KG1 (cell line): ENCODE results near the gene VPS26B.
"Not testable (repeated sequence)": the region's sequence is repeated elsewhere in the genome, so short reads cannot be mapped to it uniquely, and the experiment has no call there.

Experiments used
- DNase-seq: peaks from one replicate; lab custom pipeline; 2025; lab: John Stamatoyannopoulos, UW

VPS26B gene

DNA sequence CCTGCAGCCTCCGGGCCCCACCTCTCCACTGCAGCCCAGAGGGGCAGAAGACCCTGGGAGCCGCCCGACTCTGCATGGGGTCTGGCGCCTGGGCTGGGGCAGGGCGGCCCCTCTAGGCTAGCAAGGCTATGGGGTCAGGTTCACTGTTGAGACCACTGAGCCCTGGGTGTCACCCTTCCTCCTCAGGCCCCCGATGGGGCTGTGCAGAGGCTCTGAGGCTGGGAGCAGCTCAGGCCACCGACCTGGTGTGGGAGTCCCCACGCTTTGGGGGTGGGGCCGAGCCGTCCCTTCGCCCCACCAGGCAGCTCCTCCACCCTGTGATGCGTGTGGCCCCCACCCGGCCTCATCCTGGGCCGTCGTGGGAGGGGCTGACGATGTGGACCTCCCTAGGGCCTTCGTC, 57.2 kb downstream of the VPS26B start:
- DNase-seq, result not testable (repeated sequence)

DNA sequence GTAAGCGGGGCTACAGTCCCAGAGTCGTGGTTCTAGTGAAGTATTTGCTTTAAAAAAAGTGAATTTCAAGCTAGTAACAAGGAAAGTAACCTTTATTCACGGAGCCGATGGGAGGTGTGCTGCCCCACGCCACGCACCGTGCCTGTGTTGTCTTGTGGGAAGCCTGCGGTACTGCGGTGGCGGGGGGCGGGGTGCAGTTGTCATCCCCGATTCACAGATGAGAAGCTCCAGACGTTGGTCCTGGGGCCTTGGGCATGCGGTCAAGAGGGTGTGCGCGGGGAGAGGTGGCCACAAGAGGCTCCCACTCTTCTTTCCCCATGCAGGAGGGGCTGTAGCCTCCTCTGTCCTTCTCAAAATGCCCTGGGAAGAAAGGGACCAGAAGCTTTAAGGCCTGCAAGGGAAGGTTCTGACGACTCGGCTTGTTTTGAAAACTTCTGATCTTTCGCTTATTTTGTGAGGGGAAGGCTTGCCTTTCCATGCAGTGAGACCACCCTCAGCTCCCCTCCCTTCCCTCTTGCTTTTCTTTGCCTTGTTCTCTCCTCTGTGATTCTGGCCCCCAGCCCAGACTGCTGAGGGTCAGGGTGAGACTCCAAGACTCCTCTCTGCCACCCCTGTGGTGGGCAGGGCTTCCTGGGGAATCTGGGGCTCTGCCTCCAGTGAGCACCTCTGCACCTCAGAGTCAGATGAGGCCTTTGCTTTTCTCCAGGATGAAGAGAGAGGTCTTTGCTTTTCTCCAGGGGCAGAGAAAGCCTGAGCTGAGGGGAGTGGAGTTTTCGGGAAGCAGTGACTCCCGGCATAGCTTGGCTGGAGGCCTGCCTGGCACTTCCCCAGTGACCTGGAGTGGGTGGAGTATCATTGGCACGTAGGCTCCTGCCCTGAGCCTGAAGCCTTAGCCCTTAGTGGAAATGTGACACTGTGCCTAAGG, 57.9 kb downstream of the VPS26B start:
- DNase-seq, result no peak

DNA sequence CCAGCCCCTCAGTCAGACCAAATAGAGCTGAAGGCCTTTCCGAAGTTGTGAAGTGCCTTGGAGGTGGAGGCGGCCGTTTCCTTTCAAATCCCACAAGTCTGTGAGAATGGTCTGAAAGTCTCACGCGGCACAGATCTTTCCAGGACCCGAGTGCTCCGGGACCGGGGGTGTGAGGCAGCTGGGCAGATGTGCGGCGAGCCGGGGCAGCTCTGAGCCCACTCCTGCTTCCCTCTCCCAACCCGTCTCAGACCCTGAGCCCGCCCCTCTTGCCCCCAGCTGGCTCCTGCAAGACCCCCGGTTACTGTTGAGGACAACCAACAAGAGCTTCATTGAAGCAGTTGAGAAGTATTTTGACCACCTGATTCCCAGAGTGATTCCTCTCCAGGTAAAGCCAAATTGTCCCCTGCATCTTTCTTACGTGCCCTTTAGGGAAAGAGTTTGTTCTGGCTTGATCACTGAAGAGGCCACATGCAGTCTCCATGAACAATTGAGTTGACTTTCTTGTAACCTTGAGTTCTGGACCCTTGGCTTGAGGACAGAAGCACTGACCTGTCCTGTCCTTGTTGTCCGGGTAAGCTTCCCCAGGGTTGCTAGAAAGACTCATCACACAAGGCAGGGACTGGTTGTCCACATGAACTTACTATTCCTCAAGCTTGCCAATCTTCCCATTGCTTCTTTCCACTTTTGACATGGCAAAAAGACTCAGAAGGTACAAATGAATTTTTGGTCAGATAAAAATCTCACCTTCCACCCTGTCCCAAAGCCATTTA, 59.2 kb downstream of the VPS26B start:
- DNase-seq, result no peak

DNA sequence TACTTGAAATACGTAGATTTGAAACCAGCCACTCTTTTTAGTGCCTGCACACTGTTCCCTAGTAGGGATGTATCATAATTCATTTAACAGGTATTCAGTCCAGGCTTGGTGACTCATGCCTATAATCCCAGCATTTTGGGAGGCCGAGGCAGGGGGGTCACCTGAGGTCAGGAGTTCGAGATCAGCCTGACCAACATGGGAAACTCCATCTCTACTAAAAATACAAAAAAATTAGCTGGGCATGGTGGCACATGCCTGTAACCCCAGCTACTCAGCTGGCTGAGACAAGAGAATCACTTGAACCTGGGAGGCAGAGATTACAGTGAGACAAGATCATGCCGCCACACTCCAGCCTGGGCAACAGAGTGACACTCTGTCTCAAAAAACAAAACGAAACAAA, 59.9 kb downstream of the VPS26B start:
- not testable (repeated sequence) for DNase-seq

DNA sequence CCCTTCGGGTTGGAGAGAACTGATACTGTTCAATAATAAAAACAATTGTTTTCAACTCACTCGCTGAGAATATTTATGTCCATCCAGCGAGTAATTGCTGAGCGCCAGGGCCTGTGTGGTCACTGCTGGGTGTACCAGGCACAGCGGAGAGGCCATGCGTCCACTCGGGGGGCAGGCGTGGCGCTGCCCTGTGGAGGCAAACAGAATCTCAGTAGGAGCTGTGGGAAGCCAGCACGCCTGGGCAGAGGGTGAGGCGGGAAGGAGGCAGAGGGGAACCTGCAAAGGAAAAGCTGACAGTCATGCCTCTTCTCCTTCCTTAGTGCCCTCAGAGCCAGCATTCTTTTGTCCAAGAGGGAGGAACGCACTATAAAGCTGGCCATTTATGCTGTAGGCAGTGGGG, 63.1 kb downstream of the VPS26B start:
- DNase-seq, result no peak

DNA sequence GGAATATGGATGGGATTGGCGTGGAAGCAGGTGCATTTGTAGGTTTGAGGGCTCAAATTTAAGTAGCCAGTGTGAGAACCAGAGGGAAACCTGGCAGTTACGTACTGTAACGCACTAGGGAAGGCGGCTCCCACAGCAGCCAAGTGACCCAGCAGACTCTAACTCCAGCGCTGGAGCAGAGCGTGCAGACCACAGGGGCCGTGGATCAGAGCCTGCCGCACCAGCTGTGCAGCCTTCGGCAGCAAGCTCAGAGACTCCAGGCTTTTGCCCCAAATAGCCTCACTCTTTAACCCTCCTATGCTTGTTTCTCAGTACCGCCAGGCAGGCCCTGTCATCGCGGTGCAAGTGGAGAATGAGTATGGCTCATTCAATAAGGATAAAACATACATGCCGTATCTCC, 64.0 kb downstream of the VPS26B start:
- no peak for DNase-seq

DNA sequence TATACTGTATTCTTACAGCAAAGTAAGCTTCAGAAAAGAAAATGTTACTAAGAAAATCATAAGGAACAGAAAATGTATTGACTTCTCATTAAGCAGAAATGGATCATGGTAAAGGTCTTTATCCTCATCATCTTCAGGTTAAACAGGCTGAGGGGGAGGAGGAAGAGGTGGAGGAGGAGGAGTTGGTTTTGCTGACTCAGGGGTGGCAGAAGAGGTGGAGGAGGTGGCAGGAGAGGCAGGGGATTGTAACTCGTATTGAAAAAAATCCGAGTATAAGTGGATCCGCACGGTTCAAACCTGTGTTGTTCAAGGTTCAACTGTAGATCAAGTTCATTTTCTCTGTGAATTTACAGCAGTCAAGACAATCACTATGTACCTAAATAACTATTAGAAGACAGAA, 64.7 kb downstream of the VPS26B start:
- no peak for DNase-seq

DNA sequence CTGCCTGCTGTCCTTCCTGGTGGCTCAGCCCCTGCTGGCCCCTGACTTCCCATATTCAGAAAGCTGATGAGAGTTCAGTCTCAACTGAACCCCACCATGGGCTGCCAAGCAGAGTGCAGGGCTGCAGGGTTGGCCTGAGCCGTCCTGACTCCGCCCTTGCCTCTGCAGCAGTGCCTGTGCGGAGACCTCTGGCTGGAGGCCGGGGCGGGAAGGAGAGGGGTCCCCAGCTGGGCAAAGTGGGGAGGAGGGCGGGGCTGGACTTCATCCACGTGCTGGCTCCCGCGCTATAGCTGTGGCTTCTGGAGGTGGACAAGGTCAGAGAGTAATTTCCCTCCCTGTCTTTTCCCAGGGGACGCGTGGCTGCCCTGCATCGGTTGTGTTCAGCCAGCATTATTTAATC, 65.3 kb downstream of the VPS26B start:
- no peak for DNase-seq

DNA sequence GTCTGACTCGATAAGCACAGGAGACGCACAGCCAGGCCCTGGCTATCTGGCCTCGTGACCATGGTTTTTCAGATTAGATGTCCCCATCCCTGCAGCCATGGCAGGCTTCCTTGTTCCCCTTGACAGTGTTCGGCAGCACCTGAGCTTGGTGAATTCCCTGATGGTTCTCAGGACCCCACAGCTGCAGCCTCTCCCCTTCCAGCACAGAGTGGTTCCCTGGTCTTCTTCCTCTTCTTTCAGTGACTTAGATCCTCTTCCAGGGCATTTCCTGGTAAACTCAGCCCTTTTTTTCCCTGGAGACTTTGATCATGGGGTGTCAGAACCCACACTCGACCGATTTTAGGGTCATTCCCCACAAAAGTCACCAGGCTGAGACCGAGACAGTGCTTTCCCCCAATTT, 66.2 kb downstream of the VPS26B start:
- DNase-seq, result no peak

DNA sequence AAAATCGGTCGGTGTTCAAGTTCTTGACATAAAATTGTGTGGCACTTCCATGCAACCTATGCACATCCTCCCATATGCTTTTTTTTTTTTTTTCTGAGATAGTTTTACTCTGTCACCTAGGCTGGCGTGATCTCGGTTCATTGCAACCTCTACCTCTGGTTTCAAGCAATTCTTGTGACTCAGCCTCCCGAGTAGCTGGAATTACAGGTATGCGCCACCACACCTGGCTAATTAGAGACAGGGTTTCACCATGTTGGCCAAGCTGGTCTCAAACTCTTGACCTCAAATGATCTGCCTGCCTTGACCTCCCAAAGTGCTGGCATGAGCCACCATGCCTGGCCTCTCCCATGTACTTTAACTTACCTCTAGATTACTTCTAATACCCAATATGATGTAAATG, 66.7 kb downstream of the VPS26B start:
- no peak for DNase-seq

DNA sequence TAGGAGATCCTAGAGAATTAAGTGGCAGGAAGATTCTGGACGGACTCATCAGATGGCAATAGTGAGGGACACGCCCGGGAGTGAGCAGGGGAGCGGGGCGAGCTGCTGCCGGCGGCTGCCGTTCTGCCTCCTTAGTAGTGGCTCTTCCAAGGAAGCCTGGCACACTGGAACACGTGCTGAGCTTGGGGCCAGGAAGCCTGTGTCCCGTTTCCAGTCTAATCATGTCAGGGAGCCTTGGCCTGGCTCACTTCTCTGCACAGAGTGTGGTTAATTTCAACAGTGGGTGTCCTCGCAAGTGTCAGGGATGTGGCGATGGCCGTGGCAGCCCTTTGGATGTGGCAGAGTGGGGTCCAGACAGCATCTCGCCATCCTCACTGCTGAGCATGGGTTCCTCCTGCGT, 68.2 kb downstream of the VPS26B start:
- DNase-seq, result no peak

DNA sequence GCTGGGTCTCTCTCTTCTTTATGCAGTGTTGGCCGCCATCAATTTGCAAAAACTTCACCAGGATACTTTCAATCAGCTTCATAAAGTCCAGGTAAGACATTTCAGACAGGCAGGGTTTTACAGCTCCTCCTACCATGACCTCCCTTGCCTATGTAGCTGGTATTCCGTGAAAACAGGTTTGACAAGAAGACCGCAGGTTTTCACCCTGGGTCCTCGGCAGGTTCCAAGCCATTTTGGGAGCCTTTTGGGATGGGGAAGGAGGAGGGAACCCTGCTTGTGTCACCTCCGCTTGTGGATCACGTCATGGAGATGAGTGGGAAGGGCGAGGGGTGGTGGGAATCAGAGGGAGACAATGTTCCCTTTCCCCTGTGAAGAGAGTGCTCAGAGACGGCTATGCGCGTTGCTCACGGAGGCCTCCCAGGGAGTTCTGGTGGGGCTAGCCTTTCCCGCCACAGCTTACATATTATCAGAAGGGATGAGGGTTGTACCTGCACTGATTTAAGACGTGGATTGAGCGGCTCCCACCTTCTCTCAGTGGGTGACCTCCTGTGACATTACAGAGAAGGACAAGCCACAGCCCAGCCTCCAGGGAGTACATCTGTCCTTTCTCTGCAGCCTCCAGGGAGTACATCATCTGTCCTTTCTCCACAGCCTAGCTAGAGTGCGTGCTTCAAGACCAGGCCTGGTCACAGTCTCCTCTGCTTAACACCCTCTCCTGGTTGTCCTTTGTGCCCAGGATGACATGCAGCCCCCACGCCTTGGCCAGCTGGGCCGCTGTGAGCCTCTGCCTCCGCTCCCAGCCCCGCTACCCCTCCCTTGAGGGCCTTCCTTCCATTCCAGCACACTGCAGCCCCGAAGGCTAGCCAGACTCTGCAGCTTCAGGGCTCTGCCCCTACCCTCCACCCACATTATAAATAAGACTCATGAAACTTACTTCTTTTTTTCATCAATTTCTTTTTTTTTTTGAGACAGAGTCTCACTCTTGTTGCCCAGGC, 68.9 kb downstream of the VPS26B start:
- DNase-seq, result no peak

DNA sequence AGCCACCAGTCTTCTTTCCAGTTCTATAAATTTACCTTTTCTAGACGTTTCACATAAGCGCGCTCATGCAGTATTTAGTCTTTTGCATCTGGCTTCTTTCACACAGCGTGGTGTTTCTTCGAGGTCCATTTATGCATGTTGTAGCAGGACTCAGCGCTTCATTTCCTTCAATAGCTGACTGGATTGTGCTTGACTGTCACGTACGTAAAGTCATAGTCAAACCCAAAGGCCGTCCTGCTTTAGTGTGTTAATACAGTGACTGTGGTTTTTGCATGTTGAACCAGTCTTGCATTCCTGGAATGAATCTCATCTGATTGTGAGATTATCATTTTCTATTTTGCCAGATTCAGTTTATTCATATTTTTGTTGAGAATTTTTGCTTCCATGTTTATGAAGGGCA, 70.2 kb downstream of the VPS26B start:
- no peak for DNase-seq
